Muscle of back (tissue), 11 donors: ENCODE data around the gene SEPTIN7. TPM values are rescaled to one million over a fixed set of nuclear protein-coding genes. Genes with fewer than 3 reads are reported as not detected.

Experiments
- DNase-seq, 3 donors: peaks; one replicate each; pipeline versions ENCODE4 v3.0.0 to v3.0.0-alpha.2; 2013
- polyA plus RNA-seq, 10 donors: library from polyadenylated mRNA; unstranded; fragments of 120-200 nt; gene quantifications; one replicate each; pipeline ENCODE4 v1.2.1, GENCODE V29; 2013; ENCODE audit not compliant: insufficient read length in 10 of 10

Gene SEPTIN7
- polyA plus RNA-seq, 10 donors = 330 to 458 (median 391) TPM

- DNase-seq = no peak
These were observed 16.5 kb upstream of the SEPTIN7 start for GRCh38 chr7:35784332-35784731.

GRCh38 chr7:35785250-35785649 lies 15.6 kb upstream of the SEPTIN7 start:
- DNase-seq = no peak

GRCh38 chr7:35787925-35788324 lies 12.9 kb upstream of the SEPTIN7 start:
- no peak for DNase-seq

- DNase-seq = no peak
These were observed 8.4 kb upstream of the SEPTIN7 start for GRCh38 chr7:35792472-35792871.

GRCh38 chr7:35792873-35793489 lies 7.9 kb upstream of the SEPTIN7 start:
- DNase-seq = no peak

- DNase-seq = no peak
These were observed 3.5 kb upstream of the SEPTIN7 start for GRCh38 chr7:35797311-35797710.

GRCh38 chr7:35799846-35800717 lies 775 bp upstream of the SEPTIN7 start:
- peak; percentile 91 to 97 (median 95) for DNase-seq

GRCh38 chr7:35801392-35802101 lies 690 bp downstream of the SEPTIN7 start:
- DNase-seq = peak; percentile 64 to 91 (median 75)

GRCh38 chr7:35802102-35802466 lies 1.2 kb downstream of the SEPTIN7 start:
- no peak for DNase-seq

- DNase-seq = peak in 2 of 3 donors; percentile 13 to 24
These were observed 1.8 kb downstream of the SEPTIN7 start for GRCh38 chr7:35802649-35803048.

- no peak for DNase-seq
These were observed 3.5 kb downstream of the SEPTIN7 start for GRCh38 chr7:35804231-35804970.

GRCh38 chr7:35805876-35806275 lies 5.0 kb downstream of the SEPTIN7 start:
- DNase-seq = no peak

- no peak for DNase-seq
These were observed 15.7 kb downstream of the SEPTIN7 start for GRCh38 chr7:35816514-35816913.

- no peak for DNase-seq
These were observed 16.3 kb downstream of the SEPTIN7 start for GRCh38 chr7:35817181-35817580.

- DNase-seq = no peak
These were observed 17.1 kb downstream of the SEPTIN7 start for GRCh38 chr7:35817930-35818329.

GRCh38 chr7:35818513-35818912 lies 17.7 kb downstream of the SEPTIN7 start:
- DNase-seq = no peak

- no peak for DNase-seq
These were observed 18.5 kb downstream of the SEPTIN7 start for GRCh38 chr7:35819310-35819709.

- DNase-seq = no peak
These were observed 19.3 kb downstream of the SEPTIN7 start for GRCh38 chr7:35819954-35820703.

- DNase-seq = no peak
These were observed 20.0 kb downstream of the SEPTIN7 start for GRCh38 chr7:35820858-35821257.

GRCh38 chr7:35823440-35823839 lies 22.6 kb downstream of the SEPTIN7 start:
- DNase-seq = no peak

- DNase-seq = no peak
These were observed 25.1 kb downstream of the SEPTIN7 start for GRCh38 chr7:35825974-35826373.
